A549 treated with CpdA at 1 μM for 4 hours (cell line): Measurements from ENCODE around the gene RPS8. TPM values are rescaled to one million over a fixed set of nuclear protein-coding genes. Genes with fewer than 3 reads are reported as not detected.

Source experiments
- total RNA-seq: library from RNA; stranded (reverse); fragments of 200-300 nt; extraction: Qiagen RNA extraction; gene quantifications from 5 replicates; pipeline ENCODE4 v1.2.3, GENCODE V29; 2022; ENCODE audit warnings: low read depth

Gene RPS8
- total RNA-seq: 1,576 to 1,761 TPM (median 1,722 TPM) in 5 replicates

DNA sequence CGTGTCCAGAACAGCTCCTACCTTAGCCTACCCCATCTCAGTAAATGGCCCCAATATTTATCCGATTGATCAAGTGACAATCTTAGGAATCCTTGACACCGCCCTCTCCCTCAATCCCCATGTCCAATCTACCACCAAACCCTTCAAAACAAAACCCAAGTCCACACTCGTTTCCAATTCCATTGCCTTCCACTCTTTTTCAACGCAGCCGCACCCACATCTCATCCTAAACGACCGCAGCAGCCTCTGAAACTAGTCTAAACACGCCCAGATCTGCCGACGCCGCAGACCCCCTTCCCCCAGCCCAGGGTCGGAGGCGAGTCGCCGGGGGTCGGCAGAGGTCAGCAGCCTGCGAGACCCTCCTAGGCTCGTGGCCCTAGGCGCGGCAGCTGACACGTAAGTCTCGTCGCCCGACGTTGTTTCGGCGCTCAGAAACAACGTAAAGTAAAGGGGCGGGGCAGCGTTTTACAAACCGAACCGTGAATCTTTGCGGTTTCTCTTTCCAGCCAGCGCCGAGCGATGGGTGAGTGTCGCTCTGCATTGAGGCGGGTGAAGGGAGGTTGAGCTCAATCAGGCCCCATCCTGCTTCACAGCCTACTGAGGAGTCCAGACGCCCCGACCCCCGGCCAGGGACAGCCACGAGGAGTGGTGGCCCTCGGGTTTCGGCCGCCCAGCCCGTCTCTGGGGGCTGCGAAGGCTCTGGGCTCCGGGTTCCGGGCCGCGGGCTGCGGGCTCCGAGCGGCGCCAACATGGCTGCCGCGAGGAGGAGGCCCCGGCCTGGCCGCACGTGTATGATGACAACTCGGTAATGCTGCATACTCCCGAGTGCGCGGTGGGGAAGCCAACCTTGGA lies at the start of gene RPS8:
TSS of gene RPS8 (plus strand) at position 463 of the 852 bp plus-strand sequence. CDS start at position 520, 57 bp downstream.

DNA sequence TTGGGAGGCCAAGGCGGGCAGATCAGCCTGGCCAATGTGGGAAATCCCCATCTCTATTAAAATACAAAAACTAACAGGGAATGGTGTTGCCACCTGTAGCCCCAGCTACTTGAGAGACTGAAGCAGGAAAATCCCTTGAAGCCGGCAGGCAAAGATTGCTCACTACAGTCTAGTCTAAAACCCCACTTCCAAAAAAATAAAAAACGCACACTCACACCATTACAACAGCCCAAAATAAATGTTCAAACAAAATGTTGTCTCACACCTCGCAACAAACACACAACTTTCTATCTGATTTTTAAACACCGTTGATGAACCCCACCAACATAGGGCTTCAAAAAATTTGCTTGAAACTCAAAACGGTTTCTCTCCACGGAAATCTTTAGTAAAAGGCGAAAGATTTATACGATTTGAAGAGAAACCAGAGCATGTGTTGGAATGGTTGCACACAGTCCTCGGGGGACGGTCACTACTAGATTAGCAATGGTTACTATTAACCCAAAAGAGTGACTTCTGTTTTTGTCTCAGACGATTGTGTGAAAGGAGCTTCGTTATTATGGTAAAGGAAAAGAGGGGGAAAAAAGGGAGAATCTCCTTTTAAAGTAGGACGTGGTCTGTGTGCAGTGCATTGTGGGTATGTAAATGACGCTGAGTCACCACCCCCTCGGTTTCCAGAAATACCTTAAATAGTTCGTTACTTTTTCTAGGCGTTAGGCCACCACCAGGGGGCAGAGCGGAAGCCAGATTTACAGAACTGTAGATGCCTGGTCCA lies 44.4 kb upstream of the RPS8 start, which contains the start of gene RNU5D-1:
TSS of gene RNU5D-1 (minus strand) at position 430 of the 772 bp plus-strand sequence.

GRCh38 chr1:44739307-44740178 lies 35.8 kb upstream of the RPS8 start, which contains the start of gene KIF2C:
TSS of gene KIF2C (plus strand) at chr1:44739837. CDS start at chr1:44739933, 96 bp downstream.

GRCh38 chr1:44788120-44788860 lies 12.9 kb downstream of the RPS8 start, which contains the start of gene BEST4:
TSS of gene BEST4 (minus strand) at chr1:44788170. CDS start at chr1:44787705, 465 bp downstream.

DNA sequence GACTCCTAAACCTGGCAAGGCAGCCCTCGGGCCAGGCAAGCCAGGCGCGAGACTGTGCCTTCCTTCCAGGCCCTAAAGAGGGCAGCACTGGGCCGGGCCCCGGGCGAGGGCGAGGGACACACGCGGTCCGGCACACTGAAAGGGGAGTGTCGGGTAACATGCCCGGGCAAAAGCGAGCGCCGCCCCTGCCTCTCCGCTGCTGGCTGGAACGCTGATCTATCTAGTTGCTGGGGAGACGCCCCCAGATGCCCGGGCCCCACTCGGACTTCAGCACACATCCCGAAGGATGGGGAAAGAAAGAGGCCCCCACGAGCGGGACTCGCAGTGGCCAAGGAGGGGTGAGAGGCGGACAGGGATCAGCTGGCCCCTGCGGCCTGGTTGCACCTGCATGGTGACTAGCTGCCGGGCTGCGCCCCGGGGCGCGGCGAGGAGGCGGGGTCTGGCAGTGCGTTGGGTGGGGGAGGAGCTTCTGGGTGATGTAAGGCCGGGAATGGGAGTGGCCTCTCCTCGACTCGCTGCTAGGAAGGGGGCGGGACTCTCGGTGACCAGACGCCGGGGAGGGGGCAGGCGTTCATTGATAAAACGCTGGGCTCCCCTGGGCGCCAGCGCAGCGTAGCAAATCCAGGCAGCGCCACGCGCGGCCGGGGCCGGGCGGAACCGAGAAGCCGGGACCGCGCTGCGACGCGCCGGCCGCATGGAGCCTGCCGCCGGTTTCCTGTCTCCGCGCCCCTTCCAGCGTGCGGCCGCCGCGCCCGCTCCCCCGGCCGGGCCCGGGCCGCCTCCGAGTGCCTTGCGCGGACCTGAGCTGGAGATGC lies 24.6 kb downstream of the RPS8 start, which contains the start of gene PLK3:
TSS of gene PLK3 (plus strand) at position 608 of the 815 bp plus-strand sequence. CDS start at position 695, 87 bp downstream.

GRCh38 chr1:44806704-44807363 lies 31.5 kb downstream of the RPS8 start, which contains the start of gene DYNLT4:
TSS of gene DYNLT4 (minus strand) at chr1:44807351. CDS start at chr1:44806668, 683 bp downstream.

DNA sequence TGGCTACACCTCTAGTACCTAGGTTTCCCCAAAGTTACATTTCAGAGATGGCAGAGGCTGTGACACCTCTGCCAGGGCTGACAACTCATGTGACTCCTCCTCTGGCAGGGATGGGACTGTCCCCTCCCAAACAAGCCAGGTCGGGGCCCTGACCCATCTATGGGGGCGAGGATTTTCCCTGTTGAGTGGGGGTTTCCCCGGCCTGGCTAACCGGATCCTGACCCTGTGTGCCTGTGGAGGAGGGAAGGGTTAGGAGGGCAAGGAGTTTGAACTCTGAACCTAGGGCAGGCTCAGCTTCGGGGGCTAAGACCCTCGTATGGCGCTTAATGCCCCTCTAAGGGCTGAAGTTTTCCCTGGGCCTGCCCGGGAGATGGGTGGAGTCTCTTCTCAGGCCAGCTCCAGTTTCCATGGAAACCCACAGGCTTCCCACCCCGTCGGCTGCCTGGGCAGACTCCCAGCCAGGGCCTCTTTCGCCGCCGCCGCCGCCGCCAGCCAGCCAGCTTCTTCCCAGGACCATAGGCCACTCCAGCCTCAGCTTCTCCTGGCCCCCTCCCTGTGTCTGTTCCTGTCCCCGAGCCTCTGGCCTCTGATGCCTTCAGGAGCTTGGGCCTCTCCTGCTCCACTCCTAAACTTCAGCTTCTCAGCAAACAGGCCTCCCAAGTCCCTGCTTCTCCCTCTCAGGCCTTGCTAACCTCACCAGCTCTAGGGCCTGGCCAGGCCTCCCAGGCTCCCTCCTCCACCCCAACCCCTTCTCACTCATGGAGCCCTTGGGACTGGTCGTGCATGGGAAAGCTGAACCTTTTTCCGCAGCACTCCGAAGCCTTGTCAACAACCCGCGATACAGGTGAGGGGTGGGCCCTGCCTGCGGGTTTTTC lies 33.0 kb downstream of the RPS8 start, which contains the start of gene BTBD19:
TSS of gene BTBD19 (plus strand) at position 461 of the 875 bp plus-strand sequence. CDS start at position 759, 298 bp downstream.

Other genes with a start within 250 kb of the RPS8 start
- 7.1 to 9.2 TPM (median 8.4 TPM) in 5 replicates for gene TMEM53, start 101.1 kb upstream of the RPS8 start, total RNA-seq
- gene ARMH1, start 100.8 kb upstream of the RPS8 start, total RNA-seq: 0.48 to 1.1 TPM (median 0.66 TPM) in 5 replicates
- gene RNU5D-1, start 44.4 kb upstream of the RPS8 start, total RNA-seq: not detected in 5 replicates
- gene KIF2C, start 35.7 kb upstream of the RPS8 start, total RNA-seq: 37.1 to 47.6 TPM (median 39.4 TPM) in 5 replicates
- 0.29 to 0.44 TPM (median 0.30 TPM) in 5 replicates for gene BEST4, start 12.6 kb downstream of the RPS8 start, total RNA-seq
- 13.8 to 17.7 TPM (median 15.6 TPM) in 5 replicates for gene PLK3, start 24.8 kb downstream of the RPS8 start, total RNA-seq
- gene DYNLT4, start 31.8 kb downstream of the RPS8 start, total RNA-seq: 0.29 to 0.70 TPM (median 0.57 TPM) in 5 replicates
- gene BTBD19, start 33.0 kb downstream of the RPS8 start, total RNA-seq: 2.4 to 3.8 TPM (median 2.6 TPM) in 5 replicates
- 0.17 to 0.31 TPM (median 0.21 TPM) in 5 replicates for gene PTCH2, start 67.7 kb downstream of the RPS8 start, total RNA-seq
- gene EIF2B3, start 211.1 kb downstream of the RPS8 start, total RNA-seq: 18.6 to 22.2 TPM (median 20.0 TPM) in 5 replicates
- gene HECTD3, start 235.8 kb downstream of the RPS8 start, total RNA-seq: 14.1 to 19.8 TPM (median 18.0 TPM) in 5 replicates
- 42.7 to 48.2 TPM (median 44.7 TPM) in 5 replicates for gene UROD, start 236.7 kb downstream of the RPS8 start, total RNA-seq